A549 (cell line): Measurements from ENCODE around the gene CD22. TPM values are rescaled to one million over a fixed set of nuclear protein-coding genes. Genes with fewer than 3 reads are reported as not detected.
A peak's percentile ranks its signal among the peaks of the same experiment; 100 is the strongest.

Experiments
- ATAC-seq, 2 experiments: fragments of 200-7000 bp in 1 of 2; fragments of >200 bp in 1 of 2; cut with Nextera tagmentation in 1 of 2; cut with Tn5 transposase in 1 of 2; 3 replicates each; pipeline versions ENCODE4 v1.8.0 to v1.9.1; 2018 to 2020; ENCODE audit warnings: mild to moderate bottlenecking in 1 of 2, moderate library complexity in 1 of 2
- CTCF ChIA-PET: fragments of 300-600 bp; sonication (Branson Sonifier 250); formaldehyde crosslinking; extraction: SDS; loops from one replicate; lab custom pipeline; 2021; ENCODE audit warnings: antibody characterized with exemption, inconsistent platforms; lab: Yijun Ruan, JAX
- POLR2A ChIA-PET: fragments of 350-600 bp; formaldehyde crosslinking; extraction: SDS; loops from one replicate; lab custom pipeline; 2021; ENCODE audit warnings: antibody characterized with exemption, inconsistent platforms; lab: Yijun Ruan, JAX
- DNase-seq, 2 experiments: peaks; one replicate each; pipeline versions ENCODE4 v3.0.0 to v3.0.0-alpha.2; 2011 to 2016; ENCODE audit warnings: low read depth in 1 of 2, low spot score in 1 of 2
- FAIRE-seq: peaks from 2 replicates; lab custom pipeline; 2011; peaks lifted over from hg19 to GRCh38; lab: Jason Lieb, UNC
- H3K27ac ChIP-seq, 2 experiments: fragments of >200 bp; sonication (Bioruptor Twin); formaldehyde crosslinking; 3 replicates each; pipeline ENCODE4 v1.5.1; 2016 to 2017
- H3K4me1 ChIP-seq: fragments of >200 bp; sonication (Bioruptor Twin); formaldehyde crosslinking; 3 replicates; pipeline ENCODE4 v1.6.1; 2016
- H3K4me2 ChIP-seq: fragments of >200 bp; sonication (Bioruptor Twin); formaldehyde crosslinking; 3 replicates; pipeline ENCODE4 v1.6.1; 2016
- H3K4me3 ChIP-seq: fragments of >200 bp; sonication (Bioruptor Twin); formaldehyde crosslinking; 3 replicates; pipeline ENCODE4 v1.5.1; 2016
- H3K9me3 ChIP-seq: fragments of >200 bp; sonication (Bioruptor Twin); formaldehyde crosslinking; 3 replicates; pipeline ENCODE4 v1.6.1; 2016
- CBX8 ChIP-seq: fragments of 200-600 bp; sonication (generic); IDR thresholded peaks from 2 replicates; pipeline ENCODE4 v1.6.1; 2016
- E2F6 ChIP-seq: IDR thresholded peaks from 2 replicates; pipeline ENCODE4 v1.6.1; 2012; ENCODE audit warnings: low read depth, borderline replicate concordance
- EP300 ChIP-seq, 2 experiments: fragments of >200 bp; sonication (Bioruptor Twin); formaldehyde crosslinking; IDR thresholded peaks; 2 replicates in 1 of 2; 3 replicates in 1 of 2; pipeline ENCODE4 v1.6.1; 2016 to 2017
- HDAC2 ChIP-seq: fragments of 200-600 bp; sonication (generic); IDR thresholded peaks from 2 replicates; pipeline ENCODE4 v1.6.1; 2016
- HMGXB4 ChIP-seq: fragments of 250-450 bp; sonication (Bioruptor Pico); IDR thresholded peaks from 2 replicates; pipeline ENCODE4 v1.5.0; 2021; ENCODE audit warnings: mild to moderate bottlenecking, moderate library complexity, borderline replicate concordance
- HOXA7 ChIP-seq: fragments of 250-450 bp; sonication (Bioruptor Pico); IDR thresholded peaks from 2 replicates; pipeline ENCODE4 v1.5.0; 2020; ENCODE audit warnings: mild to moderate bottlenecking, moderate library complexity
- JUNB ChIP-seq: fragments of >200 bp; sonication (Bioruptor Twin); formaldehyde crosslinking; IDR thresholded peaks from 2 replicates; pipeline ENCODE4 v1.6.1; 2016
- MAX ChIP-seq: IDR thresholded peaks from 2 replicates; pipeline ENCODE4 v1.6.1; 2012
- POLR2A ChIP-seq: IDR thresholded peaks from 2 replicates; pipeline ENCODE4 v1.6.1; 2012; ENCODE audit warnings: mild to moderate bottlenecking, low read length
- REST ChIP-seq: fragments of 200-600 bp; sonication (generic); IDR thresholded peaks from 2 replicates; pipeline ENCODE4 v1.6.1; 2016; ENCODE audit warnings: antibody characterized with exemption, mild to moderate bottlenecking, moderate library complexity
- RFX5 ChIP-seq: fragments of 450-650 bp; IDR thresholded peaks from 2 replicates; pipeline ENCODE4 v1.7.1; 2014; ENCODE audit warnings: antibody characterized with exemption, mild to moderate bottlenecking, moderate library complexity
- TP53 ChIP-seq: fragments of 250-450 bp; sonication (Bioruptor Pico); IDR thresholded peaks from 2 replicates; pipeline ENCODE4 v1.5.0; 2021; ENCODE audit warnings: mild to moderate bottlenecking, moderate library complexity
- USF2 ChIP-seq: fragments of 450-650 bp; IDR thresholded peaks from 2 replicates; pipeline ENCODE4 v1.6.1; 2014; ENCODE audit warnings: antibody characterized with exemption
- WGBS: methylation state at CpG from one replicate; pipeline ENCODE4 v1.1.6; 2017; ENCODE audit errors: missing lambda C conversion rate; 5-methylcytosine and 5-hydroxymethylcytosine counted together
- polyA plus RNA-seq, 4 experiments: library from polyadenylated mRNA; depleted of rRNA in 3 of 4; stranded (reverse); fragments of >200 nt; fragmentation: RNase III in 1 of 4; extraction: RNeasy Plus Mini Kit Qiagen cat#74134 plus additional on column Dnase treatment in 1 of 4; gene quantifications; 2 replicates in 3 of 4; 3 replicates in 1 of 4; pipeline ENCODE4 v1.2.3, GENCODE V29; 2011 to 2017

Gene CD22
- polyA plus RNA-seq, 2 of the 4 experiments (the other 2 are of a cell fraction): 0.05 to 0.14 TPM

- TF ChIP-seq POLR2A (0 out of 2 replicates have a peak, but pooled peaks have one; percentile 5), MAX (no peak), RFX5 (no peak), E2F6 (no peak), CBX8 (no peak), HMGXB4 (CRISPR knock-in tag) (no peak), REST (no peak)
- TF ChIP-seq, all 56 proteins: peak for 1
- no peak for ATAC-seq
- no peak for FAIRE-seq
- ChIA-PET POLR2A (no interaction called here), CTCF (interaction anchor here (1.0 to 4.1 kb wide), 3 partner anchors 16 to 43 kb away, joined by 3 to 19 read pairs (median 4); no protein-coding TSS in a partner anchor)
- H3K4me3 ChIP-seq: no peak overlapping the region
- WGBS: 82% methylated on average over 47 of the region's 47 CpGs
- no peak for DNase-seq
- no peaks in the 10 kb centered on the region for H3K9me3 ChIP-seq
- no peak overlapping the region for H3K27ac ChIP-seq
- H3K4me1 ChIP-seq: peaks cover 2% of the 10 kb centered on the region; the same call in 1 of the 3 replicates
- no peak overlapping the region for H3K4me2 ChIP-seq
Measured at GRCh38 chr19:35309481-35310279, 19.3 kb upstream of the CD22 start.

- DNase-seq: no peak
- WGBS: 82% methylated on average over 12 of the region's 12 CpGs
- no peak for ATAC-seq
- no peak for FAIRE-seq
- TF ChIP-seq TP53 (CRISPR knock-in tag) (no peak), JUNB (no peak), HOXA7 (CRISPR knock-in tag) (no peak), EP300 (IDR thresholded peaks at IDR 0.05) (no peak), POLR2A (no peak), HDAC2 (no peak), USF2 (no peak)
- ChIA-PET CTCF (interaction anchor here (1.0 to 4.1 kb wide), 3 partner anchors 25 to 185 kb away, joined by 3 to 19 read pairs (median 9); no protein-coding TSS in a partner anchor), POLR2A (no interaction called here)
- peaks cover 2% of the 10 kb centered on the region; the same call in 1 of the 3 replicates for H3K4me1 ChIP-seq
- H3K27ac ChIP-seq: no peak overlapping the region
- H3K4me2 ChIP-seq: no peak overlapping the region
- H3K4me3 ChIP-seq: no peak overlapping the region
- no peaks in the 10 kb centered on the region for H3K9me3 ChIP-seq
Measured at GRCh38 chr19:35310331-35310730, 18.7 kb upstream of the CD22 start.
